Lower leg skin (tissue), 4 donors: ENCODE data around the gene THOC5. TPM values are rescaled to one million over a fixed set of nuclear protein-coding genes. Genes with fewer than 3 reads are reported as not detected.

Experiments used
- DNase-seq, 2 donors: peaks; one replicate each; pipeline ENCODE4 v3.0.0-alpha.2; 2019; ENCODE audit warnings: low spot score in 2 of 2
- H3K4me3 ChIP-seq: fragments of 200-600 bp; sonication (generic); 2 replicates; pipeline ENCODE4 v1.5.1; 2017; ENCODE audit warnings: mild to moderate bottlenecking, low read depth; ENCODE audit not compliant: poor library complexity, severe bottlenecking
- CTCF ChIP-seq, 3 donors: fragments of 450-650 bp; IDR thresholded peaks; one replicate each; pipeline ENCODE4 v1.5.1; 2016; ENCODE audit warnings: antibody characterized with exemption in 3 of 3, mild to moderate bottlenecking in 3 of 3, moderate library complexity in 2 of 3
- POLR2A ChIP-seq, 2 donors: fragments of 450-650 bp; IDR thresholded peaks; one replicate each; pipeline ENCODE4 v1.6.1; 2016 to 2017; ENCODE audit warnings: antibody characterized with exemption in 2 of 2, mild to moderate bottlenecking in 1 of 2, moderate library complexity in 1 of 2
- WGBS, 2 donors: methylation state at CpG; one replicate each; pipeline ENCODE4 v1.1.5; 2018; 5-methylcytosine and 5-hydroxymethylcytosine counted together
- intact Hi-C: fragments of 100-400 bp; cut with DNase I; formaldehyde crosslinking; loops from one replicate; pipeline ENCODE4 v1.15.0; 2023; ENCODE audit warnings: low total_unique reads
- total RNA-seq, 4 donors: library from RNA; depleted of rRNA; stranded (reverse); fragments of >200 nt; gene quantifications; one replicate each; pipeline ENCODE4 v1.1.0, GENCODE V29; 2016

The THOC5 gene
- total RNA-seq, 4 donors from 2014 or later: 14.2 to 30.5 (median 23.3) TPM

DNA sequence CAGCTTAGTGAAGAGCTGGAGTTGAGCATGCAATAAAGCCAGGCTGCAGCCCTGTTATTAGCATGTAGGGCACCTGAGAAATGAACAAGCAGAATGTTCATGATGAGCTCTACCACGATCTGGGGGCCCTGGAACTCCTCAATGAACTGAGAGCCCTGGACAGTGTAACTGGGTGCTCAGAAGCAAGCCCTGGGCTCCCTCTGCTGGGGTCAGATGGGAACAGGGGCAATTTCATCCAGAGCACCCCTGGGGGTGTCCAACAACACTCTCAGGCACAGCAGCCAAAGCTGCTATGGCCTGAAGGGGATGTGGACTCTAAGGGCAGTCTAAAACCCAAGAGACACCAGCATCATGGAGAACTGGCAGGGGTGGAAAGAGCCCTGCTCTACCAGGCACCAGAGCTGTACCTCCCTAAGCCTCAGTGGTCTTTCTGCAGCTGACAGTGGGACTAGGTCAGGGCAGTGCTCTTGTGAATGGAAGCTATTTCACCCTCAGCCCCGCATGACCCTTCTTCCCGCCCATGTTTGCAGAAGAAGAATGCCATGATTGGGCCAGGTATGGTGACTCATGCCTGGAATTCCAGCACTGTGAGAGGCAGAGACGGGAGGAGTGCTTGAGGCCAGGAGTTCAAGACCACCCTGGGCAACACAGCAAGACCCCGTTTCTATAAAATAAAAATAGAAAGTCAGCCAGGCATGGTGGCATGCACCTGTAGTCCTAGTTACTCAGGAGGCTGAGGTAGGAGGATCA, 28.9 kb downstream of the THOC5 start:
- WGBS, 2 donors: 48 to 66% methylated on average over 5 of the region's 5 CpGs
- no peak overlapping the region for H3K4me3 ChIP-seq
- TF ChIP-seq POLR2A (IDR thresholded peaks at IDR 0.05): no peak
- TF ChIP-seq CTCF (IDR thresholded peaks at IDR 0.05): no peak
- DNase-seq: no peak
- intact Hi-C loops: no loop called here

GRCh38 chr22:29523761-29524160, 29.8 kb downstream of the THOC5 start:
- TF ChIP-seq POLR2A (IDR thresholded peaks at IDR 0.05) (no peak), CTCF (IDR thresholded peaks at IDR 0.05) (no peak)
- WGBS, 2 donors: 88 to 89% methylated on average over 2 of the region's 2 CpGs
- DNase-seq: no peak
- H3K4me3 ChIP-seq: no peak overlapping the region
- intact Hi-C loops: no loop called here

GRCh38 chr22:29521526-29521925, 32.0 kb downstream of the THOC5 start:
- H3K4me3 ChIP-seq: no peak overlapping the region
- no peak for TF ChIP-seq POLR2A (IDR thresholded peaks at IDR 0.05)
- TF ChIP-seq CTCF (IDR thresholded peaks at IDR 0.05): no peak
- intact Hi-C loops: no loop called here
- no peak for DNase-seq
- WGBS, 2 donors: 93 to 97% methylated on average over 7 of the region's 7 CpGs

- WGBS, 2 donors: 88 to 94% methylated on average over 4 of the region's 4 CpGs
- DNase-seq: no peak
- intact Hi-C loops: no loop called here
- H3K4me3 ChIP-seq: no peak overlapping the region
- TF ChIP-seq CTCF (IDR thresholded peaks at IDR 0.05) (no peak), POLR2A (IDR thresholded peaks at IDR 0.05) (no peak)
Measured at GRCh38 chr22:29520851-29521250, 32.7 kb downstream of the THOC5 start.

- intact Hi-C loops: no loop called here
Measured at GRCh38 chr22:29519996-29520395, 33.6 kb downstream of the THOC5 start.

More at GRCh38 chr22:29519996-29520395, 33.6 kb downstream of the THOC5 start:
- no peak overlapping the region for H3K4me3 ChIP-seq
- DNase-seq: no peak
- no peak for TF ChIP-seq POLR2A (IDR thresholded peaks at IDR 0.05)
- no peak for TF ChIP-seq CTCF (IDR thresholded peaks at IDR 0.05)
- WGBS, 2 donors: 85 to 94% methylated on average over 1 of the region's 1 CpG
